Measurements from ENCODE around the gene SLC7A6OS. TPM values are rescaled to one million over a fixed set of nuclear protein-coding genes. Genes with fewer than 3 reads are reported as not detected.

Gene SLC7A6OS
- total RNA-seq, 2 donors from 2014 or later = 22.5 to 26.0 TPM

DNA sequence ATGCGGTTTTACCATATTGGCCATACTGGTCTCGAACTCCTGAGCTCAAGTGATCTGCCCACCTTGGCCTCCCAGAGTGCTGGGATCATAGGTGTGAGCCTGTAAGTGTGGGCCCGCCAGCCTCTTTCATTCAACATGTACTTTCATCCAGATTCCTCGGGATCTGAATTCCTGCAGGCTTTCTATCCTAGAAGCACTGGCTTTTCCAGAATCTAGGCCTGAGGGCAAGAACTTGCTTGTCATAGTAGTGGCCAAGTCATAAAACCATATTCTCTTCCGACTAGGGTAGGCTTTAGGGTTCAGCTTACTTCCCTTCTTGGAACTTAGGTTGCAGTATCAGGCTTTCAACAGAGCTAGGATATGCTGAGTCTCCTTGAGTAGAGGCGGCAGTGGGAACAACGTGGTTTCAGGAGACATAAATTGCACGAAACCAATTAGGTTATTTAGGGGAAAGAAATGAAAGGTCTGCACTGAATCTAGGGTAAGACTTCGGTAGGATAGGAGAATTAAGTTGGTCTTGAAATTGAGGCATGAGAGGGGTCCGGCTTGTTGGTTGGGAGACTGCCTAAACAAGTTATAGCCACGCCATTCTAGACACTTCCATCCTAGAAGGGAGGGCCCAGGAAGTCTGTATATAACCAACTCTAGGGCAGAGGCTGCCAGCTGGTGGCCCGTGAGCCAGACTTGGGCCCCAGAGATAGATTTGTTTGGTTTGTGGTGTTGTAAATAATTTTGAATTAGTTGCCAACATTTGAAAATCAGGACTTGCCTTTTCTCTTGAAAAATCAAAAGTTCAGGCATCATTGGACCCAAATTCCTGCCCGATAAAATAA, 30.8 kb downstream of the SLC7A6OS start:
- Mint-ChIP-seq H3K36me3 (ENCODE audit: low read depth) (peaks cover 34% of the 10 kb centered on the region), H3K4me3 (no peak overlapping the region), H3K27ac (no peak overlapping the region), H3K9me3 (peaks cover 1% of the 10 kb centered on the region), H3K27me3 (ENCODE audit: insufficient read depth) (no peaks in the 10 kb centered on the region), H3K4me1 (peaks cover 25% of the 10 kb centered on the region)
- Histone ChIP-seq H3K27me3 (ENCODE audit: control insufficient read depth, insufficient read depth, low read length, poor library complexity, severe bottlenecking) (no peaks in the 10 kb centered on the region), H3K4me1 (ENCODE audit: control insufficient read depth, insufficient read depth, low read length) (peaks cover 3% of the 10 kb centered on the region), H3K9ac (ENCODE audit: extremely low read depth, low read length, poor library complexity, severe bottlenecking) (no peak overlapping the region), H3K4me3 (ENCODE audit: low read length) (no peak overlapping the region), H3K36me3 (ENCODE audit: control insufficient read depth, insufficient read depth, low read length) (peaks cover 66% of the 10 kb centered on the region), H3K9me3 (ENCODE audit: control insufficient read depth, low read length) (no peaks in the 10 kb centered on the region), H3K27ac (ENCODE audit: low read depth, low read length) (no peak overlapping the region)
- DNase-seq = no peak
- TF ChIP-seq, protein P1, sequence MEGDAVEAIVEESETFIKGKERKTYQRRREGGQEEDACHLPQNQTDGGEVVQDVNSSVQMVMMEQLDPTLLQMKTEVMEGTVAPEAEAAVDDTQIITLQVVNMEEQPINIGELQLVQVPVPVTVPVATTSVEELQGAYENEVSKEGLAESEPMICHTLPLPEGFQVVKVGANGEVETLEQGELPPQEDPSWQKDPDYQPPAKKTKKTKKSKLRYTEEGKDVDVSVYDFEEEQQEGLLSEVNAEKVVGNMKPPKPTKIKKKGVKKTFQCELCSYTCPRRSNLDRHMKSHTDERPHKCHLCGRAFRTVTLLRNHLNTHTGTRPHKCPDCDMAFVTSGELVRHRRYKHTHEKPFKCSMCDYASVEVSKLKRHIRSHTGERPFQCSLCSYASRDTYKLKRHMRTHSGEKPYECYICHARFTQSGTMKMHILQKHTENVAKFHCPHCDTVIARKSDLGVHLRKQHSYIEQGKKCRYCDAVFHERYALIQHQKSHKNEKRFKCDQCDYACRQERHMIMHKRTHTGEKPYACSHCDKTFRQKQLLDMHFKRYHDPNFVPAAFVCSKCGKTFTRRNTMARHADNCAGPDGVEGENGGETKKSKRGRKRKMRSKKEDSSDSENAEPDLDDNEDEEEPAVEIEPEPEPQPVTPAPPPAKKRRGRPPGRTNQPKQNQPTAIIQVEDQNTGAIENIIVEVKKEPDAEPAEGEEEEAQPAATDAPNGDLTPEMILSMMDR (conservative IDR thresholded peaks at IDR 0.05) = no peak
- WGBS, 2 experiments (ENCODE audit: insufficient coverage in 1 of 2, insufficient read length in 1 of 2) = 91 to 97% methylated on average over 11 to 13 of the region's 13 CpGs

DNA sequence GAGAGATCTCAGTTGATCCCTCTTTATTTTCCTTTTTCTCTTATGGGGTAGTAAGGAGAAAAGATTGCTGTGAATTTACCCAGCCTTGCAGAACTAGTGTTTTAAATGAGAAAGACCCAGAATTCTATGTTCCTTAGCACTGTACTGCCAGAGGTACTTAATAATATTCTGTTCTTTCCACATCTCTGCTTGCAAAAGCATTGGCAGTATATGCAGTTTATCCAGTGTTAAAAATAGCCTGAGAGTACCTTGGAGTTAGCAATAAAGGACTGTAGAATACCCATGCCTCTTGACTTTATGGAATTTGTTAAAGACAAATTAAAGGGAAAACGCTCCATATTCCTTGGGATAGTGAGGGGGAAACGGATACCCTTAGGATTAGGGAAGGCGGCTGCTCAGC, 34.5 kb downstream of the SLC7A6OS start:
- H3K36me3 ChIP-seq (ENCODE audit: control insufficient read depth, insufficient read depth, low read length) = peaks cover 56% of the 10 kb centered on the region
- Mint-ChIP-seq H3K4me3 (no peak overlapping the region), H3K4me1 (peaks cover 23% of the 10 kb centered on the region), H3K27ac (peak overlapping the region; percentile 14), H3K9me3 (peaks cover 1% of the 10 kb centered on the region), H3K27me3 (ENCODE audit: insufficient read depth) (no peaks in the 10 kb centered on the region), H3K36me3 (ENCODE audit: low read depth) (peaks cover 40% of the 10 kb centered on the region)
- H3K27me3 ChIP-seq (ENCODE audit: control insufficient read depth, insufficient read depth, low read length, poor library complexity, severe bottlenecking) = no peaks in the 10 kb centered on the region
- WGBS, 2 experiments (ENCODE audit: insufficient coverage in 1 of 2, insufficient read length in 1 of 2) = 87 to 100% methylated on average over 2 to 3 of the region's 3 CpGs
- H3K9me3 ChIP-seq (ENCODE audit: control insufficient read depth, low read length) = no peaks in the 10 kb centered on the region
- H3K4me1 ChIP-seq (ENCODE audit: control insufficient read depth, insufficient read depth, low read length) = peaks cover 12% of the 10 kb centered on the region
- H3K4me3 ChIP-seq (ENCODE audit: low read length) = no peak overlapping the region
- no peak overlapping the region for H3K9ac ChIP-seq (ENCODE audit: extremely low read depth, low read length, poor library complexity, severe bottlenecking)
- H3K27ac ChIP-seq (ENCODE audit: low read depth, low read length) = peak overlapping the region; percentile 38
- no peak for DNase-seq
- TF ChIP-seq, protein P1 (conservative IDR thresholded peaks at IDR 0.05) = no peak

DNA sequence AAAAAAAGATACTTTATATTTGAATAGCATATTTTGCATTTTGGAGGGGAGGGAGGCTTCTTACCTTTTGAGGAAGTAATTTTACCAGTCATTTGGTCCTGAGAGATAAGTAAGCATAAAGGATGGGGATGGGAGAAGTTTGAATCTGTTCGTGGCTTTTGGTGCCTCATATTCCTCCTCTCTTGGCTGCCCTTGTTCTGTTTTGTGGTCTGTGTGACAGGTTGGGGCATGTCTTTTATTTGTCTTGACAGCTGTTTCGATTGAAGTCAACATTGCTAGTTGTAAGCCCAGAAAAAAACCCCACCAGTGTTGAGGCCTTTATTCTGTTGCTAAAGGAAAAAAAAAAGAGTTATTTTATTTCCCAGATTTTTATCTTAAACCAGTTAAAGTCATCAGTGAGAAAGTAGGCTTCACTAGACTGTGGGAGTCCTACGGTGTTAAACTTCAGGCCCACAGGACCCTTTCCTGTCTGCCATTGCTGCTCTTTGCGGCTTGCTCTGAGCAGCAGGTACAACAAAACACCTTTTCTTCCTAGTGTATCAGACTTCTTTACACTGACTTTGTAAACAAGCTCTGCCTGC, 35.0 kb downstream of the SLC7A6OS start:
- Mint-ChIP-seq H3K9me3 (peaks cover 1% of the 10 kb centered on the region), H3K4me3 (no peak overlapping the region), H3K4me1 (peaks cover 23% of the 10 kb centered on the region), H3K27ac (peak overlapping the region; percentile 14), H3K36me3 (ENCODE audit: low read depth) (peaks cover 43% of the 10 kb centered on the region), H3K27me3 (ENCODE audit: insufficient read depth) (no peaks in the 10 kb centered on the region)
- no peak for DNase-seq
- TF ChIP-seq, protein P1 (conservative IDR thresholded peaks at IDR 0.05) = no peak
- no peak overlapping the region for H3K4me3 ChIP-seq (ENCODE audit: low read length)
- no peak overlapping the region for H3K9ac ChIP-seq (ENCODE audit: extremely low read depth, low read length, poor library complexity, severe bottlenecking)
- H3K36me3 ChIP-seq (ENCODE audit: control insufficient read depth, insufficient read depth, low read length) = peaks cover 55% of the 10 kb centered on the region
- 92 to 97% methylated on average over 2 to 4 of the region's 4 CpGs for WGBS, 2 experiments (ENCODE audit: insufficient coverage in 1 of 2, insufficient read length in 1 of 2)
- H3K4me1 ChIP-seq (ENCODE audit: control insufficient read depth, insufficient read depth, low read length) = peaks cover 12% of the 10 kb centered on the region
- peak overlapping the region; percentile 38 for H3K27ac ChIP-seq (ENCODE audit: low read depth, low read length)
- H3K27me3 ChIP-seq (ENCODE audit: control insufficient read depth, insufficient read depth, low read length, poor library complexity, severe bottlenecking) = no peaks in the 10 kb centered on the region
- H3K9me3 ChIP-seq (ENCODE audit: control insufficient read depth, low read length) = no peaks in the 10 kb centered on the region
